Measurements from ENCODE around the gene TSPOAP1.

TSPOAP1 gene

GRCh38 chr17:58362368-58363014 is 33.9 kb upstream of the TSPOAP1 start:
- H3K4me2 ChIP-seq (ENCODE audit: low read length) = no peak overlapping the region
- TF ChIP-seq EZH2phosphoT487 (IDR thresholded peaks at IDR 0.05; ENCODE audit: borderline replicate concordance, low read length) (no peak), CTCF (IDR thresholded peaks at IDR 0.05; ENCODE audit: low read depth, low read length, poor library complexity, severe bottlenecking) (no peak)
- no peaks in the 10 kb centered on the region for H3K9me3 ChIP-seq (ENCODE audit: control insufficient read depth, insufficient read depth, low read length)
- no peaks in the 10 kb centered on the region for H3K9me2 ChIP-seq (replicated peaks; ENCODE audit: control insufficient read depth, low read length)
- no peaks in the 10 kb centered on the region for H3K27me3 ChIP-seq (ENCODE audit: control insufficient read depth, low read length)
- peaks cover 5% of the 10 kb centered on the region for H3K4me1 ChIP-seq (ENCODE audit: control insufficient read depth, low read length)
- no peaks in the 10 kb centered on the region for H3K79me2 ChIP-seq (ENCODE audit: control insufficient read depth, low read length)
- H3K4me3 ChIP-seq (ENCODE audit: low read length) = no peak overlapping the region
- no peaks in the 10 kb centered on the region for H3F3A ChIP-seq (ENCODE audit: control insufficient read depth, insufficient read depth)
- no peak overlapping the region for H3K27ac ChIP-seq (ENCODE audit: low read depth, low read length)
- H3K36me3 ChIP-seq (ENCODE audit: control insufficient read depth, low read length) = no peaks in the 10 kb centered on the region
- no peaks in the 10 kb centered on the region for H4K20me1 ChIP-seq (ENCODE audit: control insufficient read depth, insufficient read depth, low read depth, low read length)

- H3K27me3 ChIP-seq (ENCODE audit: control insufficient read depth, low read length) = no peaks in the 10 kb centered on the region
Measured at GRCh38 chr17:58360296-58361063, 31.9 kb upstream of the TSPOAP1 start.

GRCh38 chr17:58358408-58359172 is 30.0 kb upstream of the TSPOAP1 start:
- Histone ChIP-seq H3K9me3 (ENCODE audit: control insufficient read depth, insufficient read depth, low read length) (no peaks in the 10 kb centered on the region), H3K79me2 (ENCODE audit: control insufficient read depth, low read length) (no peaks in the 10 kb centered on the region), H3K27me3 (ENCODE audit: control insufficient read depth, low read length) (no peaks in the 10 kb centered on the region), H3K4me1 (ENCODE audit: control insufficient read depth, low read length) (peaks cover 12% of the 10 kb centered on the region), H3K36me3 (ENCODE audit: control insufficient read depth, low read length) (no peaks in the 10 kb centered on the region), H3K9me2 (replicated peaks; ENCODE audit: control insufficient read depth, low read length) (no peaks in the 10 kb centered on the region), H3K4me3 (ENCODE audit: low read length) (no peak overlapping the region), H3F3A (ENCODE audit: control insufficient read depth, insufficient read depth) (peaks cover 11% of the 10 kb centered on the region), H3K27ac (ENCODE audit: low read depth, low read length) (no peak overlapping the region), H4K20me1 (ENCODE audit: control insufficient read depth, insufficient read depth, low read depth, low read length) (no peaks in the 10 kb centered on the region), H3K4me2 (ENCODE audit: low read length) (no peak overlapping the region)
- TF ChIP-seq EZH2phosphoT487 (IDR thresholded peaks at IDR 0.05; ENCODE audit: borderline replicate concordance, low read length) (no peak), CTCF (IDR thresholded peaks at IDR 0.05; ENCODE audit: low read depth, low read length, poor library complexity, severe bottlenecking) (no peak)

More at GRCh38 chr17:58360296-58361063, 31.9 kb upstream of the TSPOAP1 start:
- H3K36me3 ChIP-seq (ENCODE audit: control insufficient read depth, low read length) = no peaks in the 10 kb centered on the region
- H4K20me1 ChIP-seq (ENCODE audit: control insufficient read depth, insufficient read depth, low read depth, low read length) = no peaks in the 10 kb centered on the region
- H3K4me1 ChIP-seq (ENCODE audit: control insufficient read depth, low read length) = no peaks in the 10 kb centered on the region
- H3K9me3 ChIP-seq (ENCODE audit: control insufficient read depth, insufficient read depth, low read length) = no peaks in the 10 kb centered on the region
- no peak overlapping the region for H3K4me2 ChIP-seq (ENCODE audit: low read length)
- no peak overlapping the region for H3K27ac ChIP-seq (ENCODE audit: low read depth, low read length)
- H3K9me2 ChIP-seq (replicated peaks; ENCODE audit: control insufficient read depth, low read length) = no peaks in the 10 kb centered on the region
- H3K79me2 ChIP-seq (ENCODE audit: control insufficient read depth, low read length) = no peaks in the 10 kb centered on the region
- no peak for TF ChIP-seq CTCF (IDR thresholded peaks at IDR 0.05; ENCODE audit: low read depth, low read length, poor library complexity, severe bottlenecking)
- H3K4me3 ChIP-seq (ENCODE audit: low read length) = no peak overlapping the region
- peaks cover 2% of the 10 kb centered on the region; the same call in 1 of the 2 replicates for H3F3A ChIP-seq (ENCODE audit: control insufficient read depth, insufficient read depth)
